Osteoblast (primary cell): Measurements from ENCODE around the gene MCCD1. TPM values are rescaled to one million over a fixed set of nuclear protein-coding genes. Genes with fewer than 3 reads are reported as not detected.

Experiments
- DNase-seq: peaks from one replicate; pipeline ENCODE4 v3.0.0; 2011; ENCODE audit warnings: low spot score, mixed read lengths; ENCODE audit not compliant: insufficient read length; ENCODE audit errors: missing footprints
- H2AFZ ChIP-seq: 2 replicates; pipeline ENCODE4 v1.6.0; 2011; ENCODE audit warnings: mild to moderate bottlenecking, low read length
- H3K27ac ChIP-seq: 2 replicates; pipeline ENCODE4 v1.5.1; 2011; ENCODE audit warnings: mild to moderate bottlenecking, low read depth, low read length, moderate library complexity
- H3K27me3 ChIP-seq: 2 replicates; pipeline ENCODE4 v1.6.0; 2012; ENCODE audit warnings: mild to moderate bottlenecking, control low read depth, inconsistent platforms, low read length, moderate library complexity; ENCODE audit not compliant: insufficient read depth
- H3K36me3 ChIP-seq: 2 replicates; pipeline ENCODE4 v1.5.1; 2011; ENCODE audit warnings: mild to moderate bottlenecking, low read length, control low read depth, moderate library complexity; ENCODE audit not compliant: insufficient read depth
- H3K4me1 ChIP-seq: 2 replicates; pipeline ENCODE4 v1.5.1; 2011; ENCODE audit warnings: mild to moderate bottlenecking, low read length, control low read depth, moderate library complexity; ENCODE audit not compliant: insufficient read depth
- H3K4me2 ChIP-seq: 2 replicates; pipeline ENCODE4 v1.6.0; 2011; ENCODE audit warnings: mild to moderate bottlenecking, low read length; ENCODE audit not compliant: insufficient read depth
- H3K4me3 ChIP-seq: fragments of 200-600 bp; sonication (generic); 3 replicates; pipeline ENCODE4 v1.5.1; 2012; ENCODE audit warnings: mild to moderate bottlenecking, low read length, inconsistent platforms; ENCODE audit not compliant: insufficient read depth
- H3K79me2 ChIP-seq: 2 replicates; pipeline ENCODE4 v1.6.0; 2012; ENCODE audit warnings: mild to moderate bottlenecking, low read length, control low read depth, inconsistent platforms; ENCODE audit not compliant: insufficient read depth
- H3K9me3 ChIP-seq: 2 replicates; pipeline ENCODE4 v1.5.1; 2011; ENCODE audit warnings: low read depth, low read length, control low read depth
- H4K20me1 ChIP-seq: 2 replicates; pipeline ENCODE4 v1.6.0; 2012; ENCODE audit warnings: mild to moderate bottlenecking, low read length, control low read depth; ENCODE audit not compliant: insufficient read depth
- total RNA-seq: library from RNA; depleted of rRNA; stranded (reverse); fragments of >200 nt; gene quantifications from 2 replicates; pipeline ENCODE4 v1.2.3, GENCODE V29; 2012
- TF ChIP-seq, protein P1 (sequence below): IDR thresholded peaks from 2 replicates; pipeline ENCODE4 v1.5.1; 2011; ENCODE audit warnings: mild to moderate bottlenecking, low read depth, low read length, moderate library complexity; ENCODE audit errors: extremely low read depth

Gene MCCD1
- total RNA-seq, 1 donor = not detected

DNA sequence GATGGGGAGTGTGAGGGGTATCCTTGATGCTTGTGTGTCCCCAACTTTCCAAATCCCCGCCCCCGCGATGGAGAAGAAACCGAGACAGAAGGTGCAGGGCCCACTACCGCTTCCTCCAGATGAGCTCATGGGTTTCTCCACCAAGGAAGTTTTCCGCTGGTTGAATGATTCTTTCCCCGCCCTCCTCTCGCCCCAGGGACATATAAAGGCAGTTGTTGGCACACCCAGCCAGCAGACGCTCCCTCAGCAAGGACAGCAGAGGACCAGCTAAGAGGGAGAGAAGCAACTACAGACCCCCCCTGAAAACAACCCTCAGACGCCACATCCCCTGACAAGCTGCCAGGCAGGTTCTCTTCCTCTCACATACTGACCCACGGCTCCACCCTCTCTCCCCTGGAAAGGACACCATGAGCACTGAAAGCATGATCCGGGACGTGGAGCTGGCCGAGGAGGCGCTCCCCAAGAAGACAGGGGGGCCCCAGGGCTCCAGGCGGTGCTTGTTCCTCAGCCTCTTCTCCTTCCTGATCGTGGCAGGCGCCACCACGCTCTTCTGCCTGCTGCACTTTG is 46.7 kb downstream of the MCCD1 start, which contains the start of gene TNF:
TNF (plus strand) TSS at position 231 of the 567 bp plus-strand sequence; CDS start at position 408, 177 bp downstream.
- H2AFZ ChIP-seq = peak within 1 kb of the TSS; percentile 7
- H3K79me2 ChIP-seq = no peaks in the 10 kb centered on the region
- peak within 1 kb of the TSS; percentile 30 for H3K4me2 ChIP-seq
- peaks cover 3% of the 10 kb centered on the region for H3K4me1 ChIP-seq
- TF ChIP-seq, protein P1, sequence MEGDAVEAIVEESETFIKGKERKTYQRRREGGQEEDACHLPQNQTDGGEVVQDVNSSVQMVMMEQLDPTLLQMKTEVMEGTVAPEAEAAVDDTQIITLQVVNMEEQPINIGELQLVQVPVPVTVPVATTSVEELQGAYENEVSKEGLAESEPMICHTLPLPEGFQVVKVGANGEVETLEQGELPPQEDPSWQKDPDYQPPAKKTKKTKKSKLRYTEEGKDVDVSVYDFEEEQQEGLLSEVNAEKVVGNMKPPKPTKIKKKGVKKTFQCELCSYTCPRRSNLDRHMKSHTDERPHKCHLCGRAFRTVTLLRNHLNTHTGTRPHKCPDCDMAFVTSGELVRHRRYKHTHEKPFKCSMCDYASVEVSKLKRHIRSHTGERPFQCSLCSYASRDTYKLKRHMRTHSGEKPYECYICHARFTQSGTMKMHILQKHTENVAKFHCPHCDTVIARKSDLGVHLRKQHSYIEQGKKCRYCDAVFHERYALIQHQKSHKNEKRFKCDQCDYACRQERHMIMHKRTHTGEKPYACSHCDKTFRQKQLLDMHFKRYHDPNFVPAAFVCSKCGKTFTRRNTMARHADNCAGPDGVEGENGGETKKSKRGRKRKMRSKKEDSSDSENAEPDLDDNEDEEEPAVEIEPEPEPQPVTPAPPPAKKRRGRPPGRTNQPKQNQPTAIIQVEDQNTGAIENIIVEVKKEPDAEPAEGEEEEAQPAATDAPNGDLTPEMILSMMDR = no peak
- peak within 1 kb of the TSS; percentile 23 for H3K4me3 ChIP-seq
- DNase-seq = peak; percentile 92
- H3K9me3 ChIP-seq = no peaks in the 10 kb centered on the region
- no peaks in the 10 kb centered on the region for H4K20me1 ChIP-seq
- H3K27ac ChIP-seq = no peak within 1 kb of the TSS
- no peaks in the 10 kb centered on the region for H3K36me3 ChIP-seq
- H3K27me3 ChIP-seq = no peaks in the 10 kb centered on the region

DNA sequence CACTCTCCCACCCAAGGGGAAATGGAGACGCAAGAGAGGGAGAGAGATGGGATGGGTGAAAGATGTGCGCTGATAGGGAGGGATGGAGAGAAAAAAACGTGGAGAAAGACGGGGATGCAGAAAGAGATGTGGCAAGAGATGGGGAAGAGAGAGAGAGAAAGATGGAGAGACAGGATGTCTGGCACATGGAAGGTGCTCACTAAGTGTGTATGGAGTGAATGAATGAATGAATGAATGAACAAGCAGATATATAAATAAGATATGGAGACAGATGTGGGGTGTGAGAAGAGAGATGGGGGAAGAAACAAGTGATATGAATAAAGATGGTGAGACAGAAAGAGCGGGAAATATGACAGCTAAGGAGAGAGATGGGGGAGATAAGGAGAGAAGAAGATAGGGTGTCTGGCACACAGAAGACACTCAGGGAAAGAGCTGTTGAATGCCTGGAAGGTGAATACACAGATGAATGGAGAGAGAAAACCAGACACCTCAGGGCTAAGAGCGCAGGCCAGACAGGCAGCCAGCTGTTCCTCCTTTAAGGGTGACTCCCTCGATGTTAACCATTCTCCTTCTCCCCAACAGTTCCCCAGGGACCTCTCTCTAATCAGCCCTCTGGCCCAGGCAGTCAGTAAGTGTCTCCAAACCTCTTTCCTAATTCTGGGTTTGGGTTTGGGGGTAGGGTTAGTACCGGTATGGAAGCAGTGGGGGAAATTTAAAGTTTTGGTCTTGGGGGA is 47.4 kb downstream of the MCCD1 start:
- Histone ChIP-seq H3K27me3 (no peaks in the 10 kb centered on the region), H3K4me3 (no peak overlapping the region), H3K4me2 (no peak overlapping the region), H4K20me1 (no peaks in the 10 kb centered on the region), H3K27ac (no peak overlapping the region), H3K4me1 (peaks cover 6% of the 10 kb centered on the region), H2AFZ (no peak overlapping the region), H3K36me3 (no peaks in the 10 kb centered on the region), H3K79me2 (no peaks in the 10 kb centered on the region), H3K9me3 (no peaks in the 10 kb centered on the region)
- TF ChIP-seq, protein P1 = no peak
- peak; percentile 79 for DNase-seq

DNA sequence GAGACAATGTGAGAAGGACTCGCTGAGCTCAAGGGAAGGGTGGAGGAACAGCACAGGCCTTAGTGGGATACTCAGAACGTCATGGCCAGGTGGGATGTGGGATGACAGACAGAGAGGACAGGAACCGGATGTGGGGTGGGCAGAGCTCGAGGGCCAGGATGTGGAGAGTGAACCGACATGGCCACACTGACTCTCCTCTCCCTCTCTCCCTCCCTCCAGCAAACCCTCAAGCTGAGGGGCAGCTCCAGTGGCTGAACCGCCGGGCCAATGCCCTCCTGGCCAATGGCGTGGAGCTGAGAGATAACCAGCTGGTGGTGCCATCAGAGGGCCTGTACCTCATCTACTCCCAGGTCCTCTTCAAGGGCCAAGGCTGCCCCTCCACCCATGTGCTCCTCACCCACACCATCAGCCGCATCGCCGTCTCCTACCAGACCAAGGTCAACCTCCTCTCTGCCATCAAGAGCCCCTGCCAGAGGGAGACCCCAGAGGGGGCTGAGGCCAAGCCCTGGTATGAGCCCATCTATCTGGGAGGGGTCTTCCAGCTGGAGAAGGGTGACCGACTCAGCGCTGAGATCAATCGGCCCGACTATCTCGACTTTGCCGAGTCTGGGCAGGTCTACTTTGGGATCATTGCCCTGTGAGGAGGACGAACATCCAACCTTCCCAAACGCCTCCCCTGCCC is 48.3 kb downstream of the MCCD1 start:
- H3K4me2 ChIP-seq = no peak overlapping the region
- H3K36me3 ChIP-seq = no peaks in the 10 kb centered on the region
- H3K27ac ChIP-seq = no peak overlapping the region
- DNase-seq = peak; percentile 36
- no peaks in the 10 kb centered on the region for H3K9me3 ChIP-seq
- H4K20me1 ChIP-seq = no peaks in the 10 kb centered on the region
- peaks cover 14% of the 10 kb centered on the region for H3K4me1 ChIP-seq
- no peaks in the 10 kb centered on the region for H3K27me3 ChIP-seq
- no peak overlapping the region for H2AFZ ChIP-seq
- no peaks in the 10 kb centered on the region for H3K79me2 ChIP-seq
- no peak overlapping the region for H3K4me3 ChIP-seq
- TF ChIP-seq, protein P1 = no peak

DNA sequence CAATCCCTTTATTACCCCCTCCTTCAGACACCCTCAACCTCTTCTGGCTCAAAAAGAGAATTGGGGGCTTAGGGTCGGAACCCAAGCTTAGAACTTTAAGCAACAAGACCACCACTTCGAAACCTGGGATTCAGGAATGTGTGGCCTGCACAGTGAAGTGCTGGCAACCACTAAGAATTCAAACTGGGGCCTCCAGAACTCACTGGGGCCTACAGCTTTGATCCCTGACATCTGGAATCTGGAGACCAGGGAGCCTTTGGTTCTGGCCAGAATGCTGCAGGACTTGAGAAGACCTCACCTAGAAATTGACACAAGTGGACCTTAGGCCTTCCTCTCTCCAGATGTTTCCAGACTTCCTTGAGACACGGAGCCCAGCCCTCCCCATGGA is 48.8 kb downstream of the MCCD1 start:
- Histone ChIP-seq H3K27me3 (no peaks in the 10 kb centered on the region), H3K79me2 (no peaks in the 10 kb centered on the region), H3K27ac (no peak overlapping the region), H2AFZ (no peak overlapping the region), H3K4me1 (peaks cover 14% of the 10 kb centered on the region), H3K9me3 (no peaks in the 10 kb centered on the region), H3K4me2 (no peak overlapping the region), H4K20me1 (no peaks in the 10 kb centered on the region), H3K36me3 (no peaks in the 10 kb centered on the region), H3K4me3 (no peak overlapping the region)
- DNase-seq = peak; percentile 48
- TF ChIP-seq, protein P1 = no peak
